Skin of body (tissue), 2 donors: ENCODE data around the gene ROS1. TPM values are rescaled to one million over a fixed set of nuclear protein-coding genes. Genes with fewer than 3 reads are reported as not detected.
"Not testable (repeated sequence)": the region's sequence is repeated elsewhere in the genome, so short reads cannot be mapped to it uniquely, and the experiment has no call there.

Experiments used
- DNase-seq: peaks from one replicate; lab custom pipeline; 2025; lab: John Stamatoyannopoulos, UW
- total RNA-seq: library from RNA; depleted of rRNA; stranded (reverse); fragments of >200 nt; gene quantifications from one replicate; pipeline ENCODE4 v1.2.3, GENCODE V29; 2014

Gene ROS1
- 0.10 TPM for total RNA-seq

GRCh38 chr6:117425431-117426153, at the start of gene ROS1:
Gene ROS1, minus strand, starts transcription at chr6:117425942. Its CDS starts 286 bp downstream, at chr6:117425656.
- no peak for DNase-seq

- no peak for DNase-seq
These were observed 47.7 kb upstream of the ROS1 start for GRCh38 chr6:117473401-117473800.

GRCh38 chr6:117472667-117473066, 46.9 kb upstream of the ROS1 start:
- DNase-seq: no peak

- no peak for DNase-seq
These were observed 44.0 kb upstream of the ROS1 start for GRCh38 chr6:117469791-117470190.

GRCh38 chr6:117469356-117469755, 43.6 kb upstream of the ROS1 start:
- no peak for DNase-seq

GRCh38 chr6:117468527-117468926, 42.8 kb upstream of the ROS1 start:
- not testable (repeated sequence) for DNase-seq

- DNase-seq: no peak
These were observed 42.1 kb upstream of the ROS1 start for GRCh38 chr6:117467876-117468275.

GRCh38 chr6:117465691-117466090, 39.9 kb upstream of the ROS1 start:
- DNase-seq: no peak

- no peak for DNase-seq
These were observed 39.0 kb upstream of the ROS1 start for GRCh38 chr6:117464700-117465099.

- DNase-seq: no peak
These were observed 38.3 kb upstream of the ROS1 start for GRCh38 chr6:117463762-117464665.

- DNase-seq: no peak
These were observed 33.6 kb upstream of the ROS1 start for GRCh38 chr6:117459204-117459944.

GRCh38 chr6:117456998-117457397, 31.3 kb upstream of the ROS1 start:
- no peak for DNase-seq

GRCh38 chr6:117456250-117456649, 30.5 kb upstream of the ROS1 start:
- no peak for DNase-seq

- DNase-seq: no peak
These were observed 25.9 kb upstream of the ROS1 start for GRCh38 chr6:117451671-117452070.

GRCh38 chr6:117449549-117450439, 24.1 kb upstream of the ROS1 start:
- peak; percentile 30 for DNase-seq

- no peak for DNase-seq
These were observed 23.2 kb upstream of the ROS1 start for GRCh38 chr6:117448732-117449485.

- DNase-seq: no peak
These were observed 22.3 kb upstream of the ROS1 start for GRCh38 chr6:117448011-117448410.

- DNase-seq: no peak
These were observed 21.1 kb upstream of the ROS1 start for GRCh38 chr6:117446861-117447260.

- peak; percentile 10 for DNase-seq
These were observed 18.9 kb upstream of the ROS1 start for GRCh38 chr6:117444600-117444999.

GRCh38 chr6:117442313-117442712, 16.6 kb upstream of the ROS1 start:
- not testable (repeated sequence) for DNase-seq
